Activated T-cell treated with anti-CD3 and anti-CD28 coated beads, Interleukin-2, amount 50 U/mL, for 72 hours (primary cell): ENCODE data around the gene GRIN1. TPM values are rescaled to one million over a fixed set of nuclear protein-coding genes. Genes with fewer than 3 reads are reported as not detected.

ENCODE experiments used
- ATAC-seq, 2 donors: fragments of 150-1000 bp; cut with Tn5 transposase; replicated peaks in 1 of 2; 2 replicates each; pipeline ENCODE4 v1.10.0; 2021; ENCODE audit warnings: moderate library complexity in 2 of 2, mild to moderate bottlenecking in 1 of 2
- DNase-seq, 2 donors: peaks; one replicate each; pipeline ENCODE4 v3.0.0; 2021 to 2022; ENCODE audit warnings: mixed read lengths in 1 of 2
- H3K27ac Mint-ChIP-seq: one replicate; pipeline ENCODE4 v1.8.0; 2022; ENCODE audit warnings: mild to moderate bottlenecking, moderate library complexity, mixed read lengths
- H3K27me3 Mint-ChIP-seq: one replicate; pipeline ENCODE4 v1.8.0; 2022; ENCODE audit warnings: low read depth, mixed read lengths
- H3K36me3 Mint-ChIP-seq, 2 donors: one replicate each; pipeline ENCODE4 v1.8.0; 2022; ENCODE audit warnings: mixed read lengths in 2 of 2, mild to moderate bottlenecking in 1 of 2; ENCODE audit not compliant: insufficient read depth in 2 of 2
- H3K4me1 Mint-ChIP-seq: one replicate; pipeline ENCODE4 v1.8.0; 2022; ENCODE audit warnings: low read depth, mixed read lengths
- H3K4me3 Mint-ChIP-seq, 2 donors: one replicate each; pipeline ENCODE4 v1.8.0; 2022; ENCODE audit warnings: mild to moderate bottlenecking in 2 of 2, mixed read lengths in 2 of 2, moderate library complexity in 2 of 2
- H3K9me3 Mint-ChIP-seq, 2 donors: one replicate each; pipeline ENCODE4 v1.8.0; 2022; ENCODE audit warnings: mixed read lengths in 2 of 2
- total RNA-seq, 2 donors: library from RNA; stranded (reverse); gene quantifications; one replicate each; pipeline ENCODE4 v1.2.3, GENCODE V29; 2022

Gene GRIN1
- total RNA-seq, 2 donors from 2014 or later: 0.38 to 1.2 TPM

DNA sequence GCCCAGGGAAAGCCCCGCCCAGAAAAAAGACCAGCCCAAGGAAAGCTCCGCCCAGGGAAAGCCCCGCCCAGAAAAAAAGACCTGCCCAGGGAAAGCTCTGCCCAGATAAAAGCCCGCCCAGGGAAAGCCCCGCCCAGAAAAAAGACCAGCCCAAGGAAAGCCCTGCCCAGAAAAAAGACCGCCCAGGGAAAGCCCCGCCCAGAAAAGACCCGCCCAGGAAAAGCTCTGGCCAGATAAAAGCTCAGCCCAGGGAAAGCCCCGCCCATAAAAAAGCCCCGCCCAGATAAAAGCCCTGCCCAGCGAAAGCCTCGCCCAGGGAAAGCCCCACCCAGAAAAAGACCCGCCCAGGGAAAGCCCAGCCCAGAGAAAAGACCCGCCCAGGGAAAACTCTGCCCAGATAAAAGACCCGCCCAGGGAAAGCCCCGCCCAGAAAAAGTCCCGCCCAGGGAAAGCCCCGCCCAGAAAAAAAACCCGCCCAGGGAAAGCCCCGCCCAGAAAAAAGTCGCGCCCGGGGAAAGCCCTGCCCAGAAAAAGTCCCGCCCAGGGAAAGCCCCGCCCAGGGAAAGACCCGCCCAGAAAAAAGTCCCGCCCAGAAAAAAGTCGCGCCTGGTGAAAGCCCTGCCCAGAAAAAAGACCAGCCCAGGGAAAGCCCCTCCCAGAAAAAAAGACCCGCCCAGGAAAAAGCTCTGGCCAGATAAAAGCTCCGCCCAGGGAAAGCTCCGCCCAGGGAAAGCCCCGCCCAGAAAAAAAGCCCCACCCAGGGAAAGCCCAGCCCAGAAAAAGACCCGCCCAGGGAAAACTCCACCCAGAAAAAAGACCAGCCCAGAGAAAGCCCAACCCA lies 11.9 kb downstream of the GRIN1 start:
- no peak overlapping the region for H3K27ac Mint-ChIP-seq
- H3K4me3 Mint-ChIP-seq: peak overlapping the region; percentile 51 to 69
- H3K27me3 Mint-ChIP-seq: peaks cover 14% of the 10 kb centered on the region
- H3K36me3 Mint-ChIP-seq: no peaks in the 10 kb centered on the region
- H3K9me3 Mint-ChIP-seq: no peaks in the 10 kb centered on the region
- peak; percentile 88 to 92 for DNase-seq
- peak; percentile 77 to 79 for ATAC-seq
- peaks cover 7% of the 10 kb centered on the region for H3K4me1 Mint-ChIP-seq

DNA sequence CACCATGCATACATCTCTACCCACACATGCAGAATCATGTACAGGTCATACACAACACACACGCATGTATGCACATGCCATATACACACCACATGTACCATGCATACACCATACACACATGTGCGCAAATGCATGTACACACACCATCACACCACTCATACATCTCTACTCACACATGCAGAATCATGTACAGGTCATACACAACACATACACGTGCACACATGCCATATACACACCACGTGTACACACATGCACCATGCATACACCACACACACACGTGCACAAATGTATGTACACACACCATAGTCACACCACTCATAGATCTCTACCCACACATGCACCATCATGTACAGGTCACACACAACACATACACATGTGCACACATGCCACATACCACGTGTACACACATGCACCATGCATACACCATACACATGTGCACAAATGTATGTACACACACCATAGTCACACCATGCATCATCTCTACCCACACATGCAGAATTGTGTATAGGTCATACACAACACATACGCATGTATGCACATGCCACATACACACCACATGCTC lies 14.0 kb downstream of the GRIN1 start:
- H3K36me3 Mint-ChIP-seq: no peaks in the 10 kb centered on the region
- H3K4me1 Mint-ChIP-seq: peaks cover 7% of the 10 kb centered on the region
- no peak overlapping the region for H3K4me3 Mint-ChIP-seq
- DNase-seq: no peak
- no peaks in the 10 kb centered on the region for H3K9me3 Mint-ChIP-seq
- peaks cover 21% of the 10 kb centered on the region for H3K27me3 Mint-ChIP-seq
- ATAC-seq: no peak
- no peak overlapping the region for H3K27ac Mint-ChIP-seq

DNA sequence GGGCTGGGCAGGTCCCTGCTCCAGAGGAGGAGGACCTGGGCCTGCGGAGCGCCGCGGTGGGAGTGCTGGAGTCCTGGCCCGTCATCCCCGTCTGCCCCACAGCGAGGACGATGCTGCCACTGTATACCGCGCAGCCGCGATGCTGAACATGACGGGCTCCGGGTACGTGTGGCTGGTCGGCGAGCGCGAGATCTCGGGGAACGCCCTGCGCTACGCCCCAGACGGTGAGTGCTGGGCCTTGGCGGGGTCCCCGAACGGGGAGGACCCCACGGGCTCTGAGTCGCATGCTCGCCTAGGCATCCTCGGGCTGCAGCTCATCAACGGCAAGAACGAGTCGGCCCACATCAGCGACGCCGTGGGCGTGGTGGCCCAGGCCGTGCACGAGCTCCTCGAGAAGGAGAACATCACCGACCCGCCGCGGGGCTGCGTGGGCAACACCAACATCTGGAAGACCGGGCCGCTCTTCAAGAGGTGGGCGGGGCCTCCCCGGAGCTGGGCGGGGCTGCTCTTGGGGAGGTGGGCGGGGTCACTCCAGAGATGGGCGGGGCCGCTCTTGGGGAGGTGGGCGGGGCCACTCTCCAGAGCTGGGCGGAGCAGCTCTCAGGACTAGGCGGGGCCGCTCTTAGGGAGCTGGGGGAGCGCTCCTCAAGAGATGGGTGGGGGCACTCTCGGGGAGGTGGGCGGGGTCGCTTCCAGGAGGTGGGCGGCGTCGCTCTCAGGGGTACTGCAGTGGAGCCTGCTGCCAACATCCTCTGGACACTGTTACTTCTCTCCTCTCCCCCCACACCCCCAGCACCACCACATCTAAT lies 17.8 kb downstream of the GRIN1 start:
- Mint-ChIP-seq H3K4me1 (peaks cover 12% of the 10 kb centered on the region), H3K9me3 (no peaks in the 10 kb centered on the region), H3K27ac (no peak overlapping the region), H3K4me3 (peak overlapping the region; percentile 69 to 73), H3K36me3 (no peaks in the 10 kb centered on the region), H3K27me3 (peaks cover 45% of the 10 kb centered on the region)
- ATAC-seq: peak; percentile 68 to 74
- peak; percentile 69 to 72 for DNase-seq

GRCh38 chr9:137157618-137158415 lies 18.9 kb downstream of the GRIN1 start:
- Mint-ChIP-seq H3K27ac (no peak overlapping the region), H3K27me3 (peaks cover 45% of the 10 kb centered on the region), H3K4me3 (peak overlapping the region in 1 of 2 donors; percentile 73), H3K4me1 (peaks cover 12% of the 10 kb centered on the region), H3K9me3 (no peaks in the 10 kb centered on the region), H3K36me3 (no peaks in the 10 kb centered on the region)
- ATAC-seq (no peak), DNase-seq (no peak)

DNA sequence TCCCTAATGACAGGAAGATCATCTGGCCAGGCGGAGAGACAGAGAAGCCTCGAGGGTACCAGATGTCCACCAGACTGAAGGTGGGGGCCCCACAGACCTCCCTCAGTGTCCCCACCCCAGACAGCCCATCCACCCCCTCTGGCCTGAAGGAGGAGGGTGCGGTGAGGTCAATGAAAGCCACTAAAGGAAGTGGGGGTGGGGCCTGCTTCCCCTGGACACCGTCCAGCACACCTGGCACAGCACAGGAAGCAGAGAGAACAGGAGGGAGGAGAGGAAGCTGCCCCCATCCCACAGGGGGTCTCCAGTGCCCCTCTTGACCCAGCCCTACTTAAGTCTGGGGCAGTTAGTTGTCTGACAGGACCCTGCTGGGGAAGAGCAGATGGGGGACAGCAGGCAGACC lies 19.7 kb downstream of the GRIN1 start:
- DNase-seq (no peak), ATAC-seq (no peak)
- H3K4me3 Mint-ChIP-seq: no peak overlapping the region
- H3K4me1 Mint-ChIP-seq: peaks cover 12% of the 10 kb centered on the region
- no peaks in the 10 kb centered on the region for H3K36me3 Mint-ChIP-seq
- no peak overlapping the region for H3K27ac Mint-ChIP-seq
- no peaks in the 10 kb centered on the region for H3K9me3 Mint-ChIP-seq
- H3K27me3 Mint-ChIP-seq: peaks cover 45% of the 10 kb centered on the region

GRCh38 chr9:137159105-137160053 lies 20.4 kb downstream of the GRIN1 start:
- no peaks in the 10 kb centered on the region for H3K9me3 Mint-ChIP-seq
- H3K4me1 Mint-ChIP-seq: peaks cover 12% of the 10 kb centered on the region
- DNase-seq (no peak), ATAC-seq (no peak)
- no peak overlapping the region for H3K27ac Mint-ChIP-seq
- no peak overlapping the region for H3K4me3 Mint-ChIP-seq
- H3K36me3 Mint-ChIP-seq: no peaks in the 10 kb centered on the region
- peaks cover 45% of the 10 kb centered on the region for H3K27me3 Mint-ChIP-seq

DNA sequence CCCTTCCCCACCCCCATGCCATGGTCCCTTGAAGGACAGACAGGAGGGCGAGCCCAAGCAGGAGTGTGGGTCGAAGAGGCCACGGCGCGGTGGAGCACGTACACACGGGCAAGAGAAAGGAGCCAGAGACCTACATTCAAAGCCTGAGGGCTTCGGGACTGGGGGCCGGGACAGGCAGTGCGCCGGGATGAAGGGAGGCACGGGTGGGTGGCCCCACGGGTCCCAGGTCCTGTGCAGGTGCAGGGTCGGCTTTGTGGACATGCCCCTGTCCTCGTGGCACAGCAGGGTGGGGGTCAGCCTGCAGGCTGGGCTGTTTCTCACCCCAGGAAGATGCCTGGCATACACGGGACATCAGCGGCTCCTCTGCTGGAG lies 21.1 kb downstream of the GRIN1 start:
- H3K36me3 Mint-ChIP-seq: no peaks in the 10 kb centered on the region
- no peak overlapping the region for H3K27ac Mint-ChIP-seq
- peaks cover 40% of the 10 kb centered on the region for H3K27me3 Mint-ChIP-seq
- H3K9me3 Mint-ChIP-seq: no peaks in the 10 kb centered on the region
- peaks cover 12% of the 10 kb centered on the region for H3K4me1 Mint-ChIP-seq
- H3K4me3 Mint-ChIP-seq: no peak overlapping the region
- DNase-seq: no peak
- ATAC-seq: no peak

GRCh38 chr9:137160716-137161557 lies 22.0 kb downstream of the GRIN1 start:
- H3K9me3 Mint-ChIP-seq: no peaks in the 10 kb centered on the region
- no peak overlapping the region for H3K4me3 Mint-ChIP-seq
- H3K27ac Mint-ChIP-seq: no peak overlapping the region
- ATAC-seq (no peak), DNase-seq (peak in 1 of 2 donors; percentile 25)
- H3K4me1 Mint-ChIP-seq: peaks cover 12% of the 10 kb centered on the region
- peaks cover 35% of the 10 kb centered on the region for H3K27me3 Mint-ChIP-seq
- no peaks in the 10 kb centered on the region for H3K36me3 Mint-ChIP-seq

- H3K4me3 Mint-ChIP-seq: no peak overlapping the region
- H3K9me3 Mint-ChIP-seq: no peaks in the 10 kb centered on the region
- no peak overlapping the region for H3K27ac Mint-ChIP-seq
- no peak for DNase-seq
- H3K36me3 Mint-ChIP-seq: no peaks in the 10 kb centered on the region
- H3K27me3 Mint-ChIP-seq: peaks cover 38% of the 10 kb centered on the region
- peaks cover 12% of the 10 kb centered on the region for H3K4me1 Mint-ChIP-seq
- ATAC-seq: no peak
These were observed 22.9 kb downstream of the GRIN1 start for GRCh38 chr9:137161558-137162486.

DNA sequence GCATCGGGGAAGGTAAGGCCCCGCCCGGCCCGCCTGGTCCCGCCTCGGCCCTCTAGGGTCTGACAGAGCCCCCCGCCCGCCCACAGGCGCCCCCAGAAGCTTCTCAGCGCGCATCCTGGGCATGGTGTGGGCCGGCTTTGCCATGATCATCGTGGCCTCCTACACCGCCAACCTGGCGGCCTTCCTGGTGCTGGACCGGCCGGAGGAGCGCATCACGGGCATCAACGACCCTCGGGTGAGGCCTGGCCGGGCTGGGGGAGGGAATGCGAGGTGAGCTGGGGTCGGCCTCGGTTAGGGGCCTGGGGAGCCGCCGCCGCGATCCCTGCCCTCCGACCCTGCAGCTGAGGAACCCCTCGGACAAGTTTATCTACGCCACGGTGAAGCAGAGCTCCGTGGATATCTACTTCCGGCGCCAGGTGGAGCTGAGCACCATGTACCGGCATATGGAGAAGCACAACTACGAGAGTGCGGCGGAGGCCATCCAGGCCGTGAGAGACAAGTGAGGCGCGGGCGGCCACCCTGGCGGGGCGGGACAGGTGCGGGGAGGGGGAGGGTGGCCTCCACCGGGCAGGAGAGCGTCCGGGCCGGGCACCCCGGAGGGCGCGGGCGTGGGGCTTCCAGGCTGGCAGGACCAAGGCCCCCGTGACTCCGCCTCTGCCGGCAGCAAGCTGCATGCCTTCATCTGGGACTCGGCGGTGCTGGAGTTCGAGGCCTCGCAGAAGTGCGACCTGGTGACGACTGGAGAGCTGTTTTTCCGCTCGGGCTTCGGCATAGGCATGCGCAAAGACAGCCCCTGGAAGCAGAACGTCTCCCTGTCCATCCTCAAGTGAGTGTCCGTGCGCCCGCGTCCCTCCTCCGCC lies 23.8 kb downstream of the GRIN1 start:
- Mint-ChIP-seq H3K9me3 (no peaks in the 10 kb centered on the region), H3K36me3 (no peaks in the 10 kb centered on the region), H3K4me1 (peaks cover 12% of the 10 kb centered on the region), H3K4me3 (peak overlapping the region in 1 of 2 donors; percentile 43), H3K27ac (no peak overlapping the region), H3K27me3 (peaks cover 33% of the 10 kb centered on the region)
- ATAC-seq (peak in 1 of 2 donors; percentile 44), DNase-seq (no peak)
